Astrocyte (in vitro differentiated cells and primary cell): ENCODE measurements around the gene MTCP1. TPM values are rescaled to one million over a fixed set of nuclear protein-coding genes. Genes with fewer than 3 reads are reported as not detected.

ENCODE experiments used
- DNase-seq: peaks from one replicate; pipeline ENCODE4 v3.0.0-alpha.2; 2010; ENCODE audit warnings: low read depth
- FAIRE-seq: peaks from 2 replicates; lab custom pipeline; 2011; peaks lifted over from hg19 to GRCh38; lab: Jason Lieb, UNC
- H2AFZ ChIP-seq: 2 replicates; pipeline ENCODE4 v1.6.0; 2012; ENCODE audit warnings: low read depth, low read length, inconsistent platforms
- H3K27ac ChIP-seq: 2 replicates; pipeline ENCODE4 v1.5.1; 2011; ENCODE audit warnings: low read depth, low read length, inconsistent platforms
- H3K27me3 ChIP-seq: 2 replicates; pipeline ENCODE4 v1.6.0; 2011; ENCODE audit warnings: low read length, inconsistent platforms; ENCODE audit not compliant: insufficient read depth
- H3K36me3 ChIP-seq: 2 replicates; pipeline ENCODE4 v1.5.1; 2011; ENCODE audit warnings: low read length, inconsistent platforms; ENCODE audit not compliant: insufficient read depth
- H3K4me1 ChIP-seq: 2 replicates; pipeline ENCODE4 v1.5.1; 2011; ENCODE audit warnings: low read length, inconsistent platforms; ENCODE audit not compliant: insufficient read depth
- H3K4me2 ChIP-seq: 2 replicates; pipeline ENCODE4 v1.6.0; 2012; ENCODE audit warnings: low read length, inconsistent platforms
- H3K4me3 ChIP-seq: 2 replicates; pipeline ENCODE4 v1.5.1; 2011; ENCODE audit warnings: low read depth, mild to moderate bottlenecking, low read length, inconsistent platforms; ENCODE audit not compliant: insufficient read depth
- H3K79me2 ChIP-seq: 2 replicates; pipeline ENCODE4 v1.6.0; 2012; ENCODE audit warnings: mild to moderate bottlenecking, low read length, inconsistent platforms; ENCODE audit not compliant: insufficient read depth
- H3K9ac ChIP-seq: 2 replicates; pipeline ENCODE4 v1.6.0; 2012; ENCODE audit warnings: mild to moderate bottlenecking, low read length, inconsistent platforms
- H3K9me3 ChIP-seq: 2 replicates; pipeline ENCODE4 v1.5.1; 2012; ENCODE audit warnings: low read depth, mild to moderate bottlenecking, low read length, inconsistent platforms; ENCODE audit not compliant: insufficient read depth
- H4K20me1 ChIP-seq: 2 replicates; pipeline ENCODE4 v1.6.0; 2012; ENCODE audit warnings: low read length, inconsistent platforms; ENCODE audit not compliant: insufficient read depth
- H3K27ac Mint-ChIP-seq: one replicate; pipeline ENCODE4 v1.8.0; 2021; ENCODE audit warnings: mild to moderate bottlenecking, mixed read lengths; ENCODE audit not compliant: unreplicated experiment
- H3K27me3 Mint-ChIP-seq: one replicate; pipeline ENCODE4 v1.8.0; 2021; ENCODE audit warnings: low read depth, mixed read lengths; ENCODE audit not compliant: unreplicated experiment
- H3K36me3 Mint-ChIP-seq: one replicate; pipeline ENCODE4 v1.8.0; 2021; ENCODE audit warnings: low read depth, mixed read lengths; ENCODE audit not compliant: unreplicated experiment
- H3K4me1 Mint-ChIP-seq: one replicate; pipeline ENCODE4 v1.8.0; 2021; ENCODE audit warnings: low read depth, mixed read lengths; ENCODE audit not compliant: unreplicated experiment
- H3K4me3 Mint-ChIP-seq: one replicate; pipeline ENCODE4 v1.8.0; 2021; ENCODE audit warnings: mild to moderate bottlenecking, moderate library complexity, mixed read lengths; ENCODE audit not compliant: unreplicated experiment
- H3K9me3 Mint-ChIP-seq: one replicate; pipeline ENCODE4 v1.8.0; 2021; ENCODE audit warnings: mild to moderate bottlenecking, mixed read lengths; ENCODE audit not compliant: unreplicated experiment
- EZH2 ChIP-seq: IDR thresholded peaks from 2 replicates; pipeline ENCODE4 v1.6.1; 2012; ENCODE audit warnings: mild to moderate bottlenecking, low read length, inconsistent platforms; ENCODE audit not compliant: insufficient read depth
- total RNA-seq: library from RNA; stranded (reverse); gene quantifications from 2 replicates; pipeline ENCODE4 v1.2.1, GENCODE V29; 2021
- TF ChIP-seq, protein P1 (sequence below): IDR thresholded peaks from 2 replicates; pipeline ENCODE4 v1.5.1; 2011; ENCODE audit warnings: low read depth, mild to moderate bottlenecking, inconsistent platforms, low read length, moderate library complexity; ENCODE audit not compliant: insufficient read depth

MTCP1 gene
- total RNA-seq, 1 donor from 2014 or later: 8.9 TPM

DNA sequence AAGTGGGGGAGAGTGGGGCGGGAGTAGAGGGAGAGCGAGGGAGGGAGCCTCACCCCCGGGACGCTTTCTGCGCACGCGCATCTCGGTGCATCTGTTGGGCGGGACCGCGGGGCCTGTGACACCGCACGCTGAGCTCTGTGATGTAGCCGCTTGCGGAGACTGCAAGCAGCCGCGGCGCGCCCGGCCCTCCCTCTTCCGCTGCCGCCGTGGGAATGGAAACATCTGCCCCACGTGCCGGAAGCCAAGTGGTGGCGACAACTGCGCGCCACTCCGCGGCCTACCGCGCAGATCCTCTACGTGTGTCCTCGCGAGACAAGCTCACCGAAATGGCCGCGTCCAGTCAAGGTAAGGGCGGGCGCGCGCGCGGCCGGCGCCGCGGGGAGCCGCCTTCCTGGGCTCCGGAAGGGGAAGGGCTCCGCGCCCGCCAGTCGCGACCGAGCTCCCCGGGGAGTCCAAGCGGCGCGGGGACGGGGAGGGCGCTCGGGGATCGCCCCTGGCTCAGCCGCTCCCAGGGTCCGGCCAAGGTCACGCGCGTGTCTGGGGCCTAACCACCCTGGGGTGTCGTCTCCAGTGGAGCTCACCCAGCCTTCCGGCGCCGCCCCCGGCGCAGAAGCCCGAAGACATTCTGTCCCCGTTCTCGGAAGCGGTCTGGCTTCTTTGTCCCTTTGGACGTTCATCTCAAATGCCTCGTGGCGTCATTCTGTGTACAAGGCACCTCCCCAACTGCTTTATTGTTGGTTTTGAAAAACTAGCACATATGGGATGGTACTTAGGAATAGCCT lies 44.0 kb downstream of the MTCP1 start, which contains the start of gene FUNDC2:
Gene FUNDC2 (plus strand): TSS at position 118 of the 782 bp plus-strand sequence. CDS start 95 bp downstream, at position 213.
- Mint-ChIP-seq H3K27ac (peak within 1 kb of the TSS; percentile 91), H3K36me3 (no peaks in the 10 kb centered on the region), H3K4me3 (peak within 1 kb of the TSS; percentile 88), H3K9me3 (no peaks in the 10 kb centered on the region), H3K27me3 (no peaks in the 10 kb centered on the region), H3K4me1 (peaks cover 5% of the 10 kb centered on the region)
- peaks cover 3% of the 10 kb centered on the region for H3K4me1 ChIP-seq
- H3K9me3 ChIP-seq: no peaks in the 10 kb centered on the region
- peak within 1 kb of the TSS; percentile 91 for H3K4me2 ChIP-seq
- H3K27me3 ChIP-seq: no peaks in the 10 kb centered on the region
- no peaks in the 10 kb centered on the region for H3K36me3 ChIP-seq
- no peaks in the 10 kb centered on the region for H4K20me1 ChIP-seq
- H2AFZ ChIP-seq: peak within 1 kb of the TSS; percentile 71
- H3K79me2 ChIP-seq: peaks cover 17% of the 10 kb centered on the region
- peak; percentile 87 for DNase-seq
- peak within 1 kb of the TSS; percentile 97 for H3K27ac ChIP-seq
- no peak for TF ChIP-seq EZH2
- TF ChIP-seq, protein P1, sequence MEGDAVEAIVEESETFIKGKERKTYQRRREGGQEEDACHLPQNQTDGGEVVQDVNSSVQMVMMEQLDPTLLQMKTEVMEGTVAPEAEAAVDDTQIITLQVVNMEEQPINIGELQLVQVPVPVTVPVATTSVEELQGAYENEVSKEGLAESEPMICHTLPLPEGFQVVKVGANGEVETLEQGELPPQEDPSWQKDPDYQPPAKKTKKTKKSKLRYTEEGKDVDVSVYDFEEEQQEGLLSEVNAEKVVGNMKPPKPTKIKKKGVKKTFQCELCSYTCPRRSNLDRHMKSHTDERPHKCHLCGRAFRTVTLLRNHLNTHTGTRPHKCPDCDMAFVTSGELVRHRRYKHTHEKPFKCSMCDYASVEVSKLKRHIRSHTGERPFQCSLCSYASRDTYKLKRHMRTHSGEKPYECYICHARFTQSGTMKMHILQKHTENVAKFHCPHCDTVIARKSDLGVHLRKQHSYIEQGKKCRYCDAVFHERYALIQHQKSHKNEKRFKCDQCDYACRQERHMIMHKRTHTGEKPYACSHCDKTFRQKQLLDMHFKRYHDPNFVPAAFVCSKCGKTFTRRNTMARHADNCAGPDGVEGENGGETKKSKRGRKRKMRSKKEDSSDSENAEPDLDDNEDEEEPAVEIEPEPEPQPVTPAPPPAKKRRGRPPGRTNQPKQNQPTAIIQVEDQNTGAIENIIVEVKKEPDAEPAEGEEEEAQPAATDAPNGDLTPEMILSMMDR: no peak
- FAIRE-seq: peak; percentile 76
- H3K4me3 ChIP-seq: peak within 1 kb of the TSS; percentile 87
- peak within 1 kb of the TSS; percentile 99 for H3K9ac ChIP-seq

DNA sequence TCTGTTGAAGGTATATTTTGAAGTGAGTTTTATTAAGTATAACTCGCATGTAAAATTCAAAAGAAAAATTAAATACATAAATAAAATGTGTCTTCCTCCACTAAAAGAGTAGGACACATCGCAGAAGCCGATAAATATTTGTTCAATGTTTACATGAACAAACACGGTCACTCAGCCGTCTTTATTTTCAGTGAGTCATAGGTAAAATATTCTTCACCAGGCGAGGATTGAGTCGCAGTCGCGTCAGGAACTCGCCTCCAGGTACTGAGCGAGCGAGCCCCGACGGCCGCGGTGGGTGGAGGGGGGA lies 44.6 kb downstream of the MTCP1 start:
- Histone ChIP-seq H2AFZ (no peak overlapping the region), H3K4me2 (peak overlapping the region; percentile 91), H3K36me3 (no peaks in the 10 kb centered on the region), H3K4me3 (peak overlapping the region; percentile 54), H3K79me2 (peaks cover 13% of the 10 kb centered on the region), H3K4me1 (peaks cover 3% of the 10 kb centered on the region), H3K27me3 (no peaks in the 10 kb centered on the region), H3K9me3 (no peaks in the 10 kb centered on the region), H3K27ac (peak overlapping the region; percentile 97), H4K20me1 (no peaks in the 10 kb centered on the region), H3K9ac (peak overlapping the region; percentile 99)
- TF ChIP-seq EZH2: no peak
- TF ChIP-seq, protein P1: no peak
- DNase-seq: no peak
- peak overlapping the region; percentile 84 for H3K4me3 Mint-ChIP-seq
- no peaks in the 10 kb centered on the region for H3K9me3 Mint-ChIP-seq
- peaks cover 5% of the 10 kb centered on the region for H3K4me1 Mint-ChIP-seq
- FAIRE-seq: peak; percentile 69
- H3K27me3 Mint-ChIP-seq: no peaks in the 10 kb centered on the region
- H3K27ac Mint-ChIP-seq: peak overlapping the region; percentile 91
- H3K36me3 Mint-ChIP-seq: no peaks in the 10 kb centered on the region
